Effector memory CD4-positive, alpha-beta T cell (primary cell): ENCODE measurements around the gene TEX44.
"Not testable (repeated sequence)": the region's sequence is repeated elsewhere in the genome, so short reads cannot be mapped to it uniquely, and the experiment has no call there.

Source experiments
- DNase-seq, 3 donors: peaks; one replicate each; pipeline ENCODE4 v3.0.0-alpha.2; 2020
- H3K27ac ChIP-seq: 2 replicates; pipeline ENCODE4 v1.7.0; 2013; ENCODE audit warnings: mild to moderate bottlenecking, low read length, moderate library complexity; ENCODE audit not compliant: insufficient read depth, poor library complexity, severe bottlenecking
- H3K27me3 ChIP-seq: replicated peaks from 2 replicates; pipeline ENCODE4 v1.7.0; 2013; ENCODE audit warnings: mild to moderate bottlenecking, low read length; ENCODE audit not compliant: insufficient read depth, control insufficient read depth, poor library complexity, severe bottlenecking
- H3K36me3 ChIP-seq: 2 replicates; pipeline ENCODE4 v1.7.0; 2013; ENCODE audit warnings: mild to moderate bottlenecking, low read length, moderate library complexity; ENCODE audit not compliant: control insufficient read depth, insufficient read depth
- H3K4me1 ChIP-seq: 2 replicates; pipeline ENCODE4 v1.7.0; 2013; ENCODE audit warnings: low read length, mild to moderate bottlenecking; ENCODE audit not compliant: control insufficient read depth, insufficient read depth, poor library complexity, severe bottlenecking
- H3K4me3 ChIP-seq: 2 replicates; pipeline ENCODE4 v1.7.0; 2013; ENCODE audit warnings: low read length, low read depth, mild to moderate bottlenecking; ENCODE audit not compliant: insufficient read depth, poor library complexity, severe bottlenecking
- H3K9me3 ChIP-seq: 2 replicates; pipeline ENCODE4 v1.7.0; 2013; ENCODE audit warnings: mild to moderate bottlenecking, low read length, moderate library complexity; ENCODE audit not compliant: control insufficient read depth

TEX44 gene

GRCh38 chr2:231570915-231571314 lies 21.7 kb upstream of the TEX44 start:
- DNase-seq, result not testable (repeated sequence)

GRCh38 chr2:231571661-231572191 lies 20.9 kb upstream of the TEX44 start:
- Histone ChIP-seq H3K9me3 (no peaks in the 10 kb centered on the region), H3K36me3 (no peaks in the 10 kb centered on the region), H3K4me1 (no peaks in the 10 kb centered on the region), H3K27me3 (no peaks in the 10 kb centered on the region), H3K4me3 (no peak overlapping the region), H3K27ac (no peak overlapping the region)
- DNase-seq, result no peak

More at GRCh38 chr2:231570915-231571314, 21.7 kb upstream of the TEX44 start:
- H3K36me3 ChIP-seq, H3K9me3 ChIP-seq, H3K27me3 ChIP-seq, H3K4me1 ChIP-seq, H3K4me3 ChIP-seq, H3K27ac ChIP-seq: not testable (repeated sequence)

- DNase-seq, result no peak
- no peak overlapping the region for H3K4me3 ChIP-seq
These were observed 19.6 kb upstream of the TEX44 start for GRCh38 chr2:231573096-231573495.

DNA sequence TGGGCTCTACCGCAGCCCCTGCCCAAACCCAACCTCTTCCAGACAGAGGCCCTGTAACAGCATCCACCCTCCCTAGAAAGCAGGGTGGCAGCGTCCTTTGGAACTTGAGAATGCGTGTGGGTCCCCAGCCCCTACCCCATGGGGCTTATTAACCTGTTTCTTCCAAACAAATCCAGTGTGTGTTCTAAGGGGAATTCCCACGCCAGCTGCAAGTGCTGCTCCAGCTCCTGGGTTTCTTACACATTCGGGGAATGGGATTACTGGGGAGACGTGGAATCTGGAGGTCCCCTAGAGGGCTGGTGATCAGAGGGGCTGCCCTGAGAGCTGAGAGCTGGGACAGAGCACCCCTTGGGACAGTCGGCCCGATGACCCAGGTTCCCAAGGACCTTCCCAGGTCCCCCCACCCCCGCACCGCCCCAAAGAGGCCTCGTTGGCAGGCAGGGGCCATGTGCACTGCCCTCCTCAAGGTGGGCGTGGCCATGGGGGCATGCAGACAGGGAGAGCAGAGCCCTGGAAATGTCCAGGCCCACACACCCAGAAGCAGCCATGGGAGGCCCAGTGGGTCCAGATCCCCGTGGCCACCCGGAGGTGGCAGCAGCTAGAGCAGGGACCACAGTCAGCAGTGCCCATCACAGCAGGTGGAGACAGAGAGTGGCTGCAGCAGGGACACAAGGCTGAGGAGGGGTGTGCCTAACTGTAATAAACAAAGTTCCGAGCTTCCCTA lies 18.8 kb upstream of the TEX44 start:
- H3K9me3 ChIP-seq, result no peaks in the 10 kb centered on the region
- no peaks in the 10 kb centered on the region for H3K36me3 ChIP-seq
- H3K27me3 ChIP-seq, result no peaks in the 10 kb centered on the region
- DNase-seq, result no peak
- no peak overlapping the region for H3K4me3 ChIP-seq
- H3K4me1 ChIP-seq, result no peaks in the 10 kb centered on the region
- no peak overlapping the region for H3K27ac ChIP-seq

More at GRCh38 chr2:231573096-231573495, 19.6 kb upstream of the TEX44 start:
- Histone ChIP-seq H3K36me3 (no peaks in the 10 kb centered on the region), H3K27ac (no peak overlapping the region), H3K27me3 (no peaks in the 10 kb centered on the region), H3K9me3 (no peaks in the 10 kb centered on the region), H3K4me1 (no peaks in the 10 kb centered on the region)

GRCh38 chr2:231575612-231576256 lies 16.9 kb upstream of the TEX44 start:
- Histone ChIP-seq H3K4me1 (no peaks in the 10 kb centered on the region), H3K27ac (no peak overlapping the region), H3K36me3 (no peaks in the 10 kb centered on the region), H3K9me3 (no peaks in the 10 kb centered on the region), H3K27me3 (no peaks in the 10 kb centered on the region), H3K4me3 (no peak overlapping the region)
- DNase-seq, result no peak

GRCh38 chr2:231576465-231576864 lies 16.2 kb upstream of the TEX44 start:
- no peaks in the 10 kb centered on the region for H3K4me1 ChIP-seq
- no peak overlapping the region for H3K27ac ChIP-seq
- no peaks in the 10 kb centered on the region for H3K27me3 ChIP-seq
- no peak for DNase-seq
- no peak overlapping the region for H3K4me3 ChIP-seq
- H3K36me3 ChIP-seq, result no peaks in the 10 kb centered on the region
- H3K9me3 ChIP-seq, result no peaks in the 10 kb centered on the region

DNA sequence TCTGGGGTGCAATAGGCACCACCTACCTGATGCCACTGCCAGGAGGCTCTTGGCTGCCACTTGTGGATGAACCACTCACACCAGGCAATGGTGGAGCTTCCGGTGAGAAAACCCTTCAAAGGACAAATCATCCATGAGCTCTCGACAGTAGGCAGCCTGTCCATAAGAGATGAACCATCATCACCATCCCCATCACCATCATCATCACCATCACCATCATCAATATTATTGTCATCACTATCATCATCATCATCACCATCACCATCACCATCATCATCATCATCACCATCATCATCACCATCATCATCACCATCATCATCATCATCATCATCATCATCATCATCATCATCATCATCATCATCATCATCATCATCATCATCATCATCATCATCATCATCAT lies 14.0 kb upstream of the TEX44 start:
- not testable (repeated sequence) for H3K4me1 ChIP-seq, H3K27me3 ChIP-seq, H3K9me3 ChIP-seq, H3K27ac ChIP-seq, DNase-seq, H3K4me3 ChIP-seq, H3K36me3 ChIP-seq

GRCh38 chr2:231579560-231579959 lies 13.1 kb upstream of the TEX44 start:
- Histone ChIP-seq H3K27ac (no peak overlapping the region), H3K4me1 (no peaks in the 10 kb centered on the region), H3K9me3 (no peaks in the 10 kb centered on the region), H3K27me3 (no peaks in the 10 kb centered on the region), H3K36me3 (no peaks in the 10 kb centered on the region), H3K4me3 (no peak overlapping the region)
- no peak for DNase-seq

DNA sequence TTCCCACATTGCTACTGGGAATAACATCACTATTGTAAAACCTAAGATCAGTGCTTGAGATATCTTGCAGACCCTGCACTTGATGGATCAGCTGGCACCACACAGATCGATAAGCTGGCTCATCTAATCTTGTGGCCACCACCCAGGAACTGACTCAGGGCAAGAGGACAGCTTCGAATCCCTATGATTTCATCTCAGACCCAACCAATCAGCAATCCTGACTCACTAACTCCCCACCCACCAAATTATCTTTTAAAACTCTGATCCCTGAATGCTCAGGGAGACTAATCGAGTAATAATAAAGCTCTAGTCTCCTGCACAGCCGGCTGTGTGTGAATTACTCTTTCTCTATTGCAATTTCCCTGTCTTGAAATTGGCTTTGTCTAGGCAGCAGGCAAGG lies 11.3 kb upstream of the TEX44 start:
- H3K27ac ChIP-seq, result no peak overlapping the region
- no peak for DNase-seq
- H3K9me3 ChIP-seq, result no peaks in the 10 kb centered on the region

GRCh38 chr2:231583982-231584381 lies 8.7 kb upstream of the TEX44 start:
- Histone ChIP-seq H3K4me1 (no peaks in the 10 kb centered on the region), H3K27ac (no peak overlapping the region)

More for the DNA sequence above, 11.3 kb upstream of the TEX44 start:
- Histone ChIP-seq H3K36me3 (no peaks in the 10 kb centered on the region), H3K27me3 (no peaks in the 10 kb centered on the region), H3K4me1 (no peaks in the 10 kb centered on the region), H3K4me3 (no peak overlapping the region)

More at GRCh38 chr2:231583982-231584381, 8.7 kb upstream of the TEX44 start:
- Histone ChIP-seq H3K27me3 (no peaks in the 10 kb centered on the region), H3K4me3 (no peak overlapping the region), H3K36me3 (no peaks in the 10 kb centered on the region), H3K9me3 (no peaks in the 10 kb centered on the region)
- no peak for DNase-seq
